ENCODE data around the gene PIEZO2.

Gene PIEZO2

GRCh38 chr18:10739152-10739551 is 410.2 kb downstream of the PIEZO2 start:
- DNase-seq (ENCODE audit: low spot score): no peak

GRCh38 chr18:10736984-10737383 is 412.4 kb downstream of the PIEZO2 start:
- no peak for DNase-seq (ENCODE audit: low spot score)

- DNase-seq (ENCODE audit: low spot score): no peak
Measured at GRCh38 chr18:10732990-10733389, 416.4 kb downstream of the PIEZO2 start.

- DNase-seq (ENCODE audit: low spot score): no peak
Measured at GRCh38 chr18:10727477-10727876, 421.9 kb downstream of the PIEZO2 start.

- no peak for DNase-seq (ENCODE audit: low spot score)
Measured at GRCh38 chr18:10726198-10727068, 422.9 kb downstream of the PIEZO2 start.

- DNase-seq (ENCODE audit: low spot score): no peak
Measured at GRCh38 chr18:10724666-10725065, 424.7 kb downstream of the PIEZO2 start.

GRCh38 chr18:10723496-10723895 is 425.9 kb downstream of the PIEZO2 start:
- DNase-seq (ENCODE audit: low spot score): no peak

GRCh38 chr18:10718809-10719208 is 430.6 kb downstream of the PIEZO2 start:
- no peak for DNase-seq (ENCODE audit: low spot score)

GRCh38 chr18:10715791-10716190 is 433.6 kb downstream of the PIEZO2 start:
- no peak for DNase-seq (ENCODE audit: low spot score)

GRCh38 chr18:10713409-10713808 is 436.0 kb downstream of the PIEZO2 start:
- no peak for DNase-seq (ENCODE audit: low spot score)

- DNase-seq (ENCODE audit: low spot score): no peak
Measured at GRCh38 chr18:10707294-10707693, 442.1 kb downstream of the PIEZO2 start.

- DNase-seq (ENCODE audit: low spot score): no peak
Measured at GRCh38 chr18:10705786-10706185, 443.6 kb downstream of the PIEZO2 start.

GRCh38 chr18:10705291-10705690 is 444.1 kb downstream of the PIEZO2 start:
- DNase-seq (ENCODE audit: low spot score): no peak

GRCh38 chr18:10702206-10702605 is 447.2 kb downstream of the PIEZO2 start:
- no peak for DNase-seq (ENCODE audit: low spot score)

GRCh38 chr18:10690366-10690765 is 459.0 kb downstream of the PIEZO2 start:
- DNase-seq (ENCODE audit: low spot score): no peak

GRCh38 chr18:10690035-10690329 is 459.4 kb downstream of the PIEZO2 start:
- no peak for DNase-seq (ENCODE audit: low spot score)

GRCh38 chr18:10689236-10690034 is 459.9 kb downstream of the PIEZO2 start:
- no peak for DNase-seq (ENCODE audit: low spot score)

GRCh38 chr18:10688766-10689165 is 460.6 kb downstream of the PIEZO2 start:
- no peak for DNase-seq (ENCODE audit: low spot score)

- no peak for DNase-seq (ENCODE audit: low spot score)
Measured at GRCh38 chr18:10687161-10687925, 462.0 kb downstream of the PIEZO2 start.

- no peak for DNase-seq (ENCODE audit: low spot score)
Measured at GRCh38 chr18:10686308-10686707, 463.1 kb downstream of the PIEZO2 start.

- no peak for DNase-seq (ENCODE audit: low spot score)
Measured at GRCh38 chr18:10685484-10685883, 463.9 kb downstream of the PIEZO2 start.

- DNase-seq (ENCODE audit: low spot score): peak; percentile 58
Measured at GRCh38 chr18:10682368-10682714, 467.0 kb downstream of the PIEZO2 start.

All from HuH-7 (cell line).